ENCODE results near the gene GMPR2.

The GMPR2 gene

DNA sequence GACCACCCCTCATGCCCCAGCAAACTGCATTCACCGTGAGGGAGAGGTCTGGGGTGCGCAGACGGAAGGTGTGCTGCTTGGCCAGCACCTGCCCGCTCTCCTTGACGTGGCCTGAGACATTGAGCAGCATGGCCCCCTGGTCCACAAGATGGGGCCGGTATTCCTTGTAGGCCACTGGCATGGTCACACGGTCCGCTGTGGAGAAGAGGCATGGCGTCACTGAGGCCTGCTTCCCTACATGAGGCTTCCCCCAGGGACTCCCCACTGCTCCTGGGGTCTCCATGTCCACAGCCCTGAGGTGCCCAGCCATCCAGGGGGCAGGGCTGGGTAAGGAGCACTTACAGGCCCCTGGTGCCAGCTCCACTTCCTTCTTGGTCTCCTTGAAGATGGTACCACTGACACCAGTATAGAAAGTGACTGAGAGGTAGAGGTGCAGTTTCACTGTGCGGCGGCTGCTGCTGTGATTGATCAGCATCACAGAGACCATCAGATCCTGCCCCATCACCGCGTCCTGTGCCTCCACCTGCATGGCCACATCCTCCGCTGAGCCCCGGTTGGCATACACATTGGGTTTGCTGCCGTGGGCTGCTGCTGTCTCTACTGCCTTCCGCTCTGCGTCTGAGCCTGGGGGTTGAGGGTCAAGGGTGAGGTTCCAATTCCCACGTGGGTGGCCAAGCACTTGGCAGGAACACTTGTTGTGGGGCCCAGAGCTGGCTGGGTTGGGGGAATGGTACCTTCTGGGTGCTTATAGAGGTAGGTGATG, 22.1 kb downstream of the GMPR2 start:
- DNase-seq = no peak

DNA sequence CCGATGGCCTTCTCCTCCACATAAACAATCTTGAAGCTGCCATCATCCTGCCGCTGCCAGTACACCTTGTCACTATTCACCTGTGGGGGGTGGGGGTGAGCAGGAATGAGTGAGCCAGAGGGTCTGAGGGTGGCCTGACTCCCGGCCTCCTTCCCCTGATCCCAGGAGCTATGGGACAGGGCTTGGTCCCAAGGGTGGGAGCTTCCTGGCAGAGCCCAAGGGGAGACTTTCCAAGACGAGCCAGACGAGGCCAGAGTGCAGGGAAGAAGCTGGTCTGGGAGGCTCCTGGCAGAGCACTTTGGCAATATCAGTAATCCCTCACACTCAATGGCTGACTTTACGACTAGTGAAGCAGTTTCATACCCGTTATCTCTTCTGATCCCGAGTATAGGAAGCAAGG, 22.7 kb downstream of the GMPR2 start:
- DNase-seq = no peak

DNA sequence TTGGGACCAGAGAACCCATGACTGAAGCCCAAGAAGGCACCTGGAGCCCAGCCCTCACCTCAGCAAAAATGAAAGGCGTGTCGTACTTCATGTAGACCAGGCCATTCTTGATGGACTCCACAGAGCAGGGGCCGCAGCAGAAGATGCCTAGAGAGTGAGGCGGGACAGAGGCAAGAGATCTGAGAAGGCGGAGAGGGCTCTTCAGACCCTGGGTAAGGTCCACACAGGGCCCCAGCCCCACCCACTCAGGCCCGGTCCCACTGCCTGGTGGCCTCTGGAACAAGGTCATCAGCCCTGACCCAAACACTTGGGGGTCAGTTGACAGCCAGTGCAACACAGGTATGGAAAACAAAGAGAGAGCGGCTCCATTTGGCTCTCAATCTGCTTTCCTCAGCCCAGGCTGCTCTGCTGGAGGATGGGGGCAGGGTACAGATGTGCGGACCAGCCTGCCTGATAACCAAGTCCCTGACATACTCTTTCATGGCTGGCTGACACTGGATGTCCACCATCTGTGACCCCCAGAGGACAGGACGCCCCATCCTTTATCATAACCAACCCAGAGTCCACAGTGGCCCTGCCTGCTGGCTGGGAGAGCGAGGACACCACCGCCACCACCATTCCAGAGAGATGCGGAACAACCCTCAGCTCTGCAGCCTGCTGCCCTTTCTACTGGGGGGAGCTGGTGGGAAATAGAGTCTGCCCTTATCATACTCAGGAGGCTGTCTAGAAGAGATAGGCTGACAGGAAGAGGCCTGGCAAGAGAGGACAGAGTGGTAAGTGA, 23.4 kb downstream of the GMPR2 start:
- no peak for DNase-seq

DNA sequence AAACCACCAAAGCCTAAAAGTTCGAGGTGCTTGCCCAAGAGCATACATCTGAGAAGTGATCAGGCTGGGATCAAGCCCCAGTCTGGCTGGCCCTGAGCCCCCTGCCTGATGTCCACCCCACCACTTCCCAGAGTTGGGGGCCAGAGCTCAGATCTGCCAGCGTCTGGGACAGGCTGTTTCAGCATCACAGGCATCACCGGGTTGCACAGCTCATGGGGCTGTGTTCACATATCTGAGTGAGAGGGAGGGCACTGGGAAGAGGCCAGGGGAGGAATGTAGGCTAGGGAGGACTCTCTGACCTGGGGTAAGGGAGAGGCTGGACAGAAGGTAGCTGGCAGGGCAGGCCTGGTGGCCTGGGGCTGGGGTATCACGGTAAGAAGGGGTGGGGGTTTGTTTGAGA, 24.2 kb downstream of the GMPR2 start:
- no peak for DNase-seq

DNA sequence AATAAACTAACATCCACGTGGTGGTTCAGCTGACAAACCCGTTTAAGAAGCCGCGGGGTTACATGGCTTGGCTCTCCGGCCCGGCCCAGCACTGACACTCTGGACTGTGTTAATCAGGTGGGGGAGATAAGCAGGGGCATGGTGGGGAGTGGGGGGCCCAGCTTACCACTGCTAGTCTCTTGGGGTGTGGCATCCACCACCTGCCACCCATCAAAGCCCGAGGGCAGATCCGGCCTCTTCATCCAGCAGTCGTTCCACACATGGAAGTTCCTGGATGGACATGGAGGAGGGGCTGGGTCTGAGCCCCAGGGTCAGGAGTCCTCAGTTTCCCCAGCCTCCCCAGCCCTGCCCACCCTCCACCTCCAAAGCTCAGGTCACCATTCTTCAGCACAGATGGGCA, 25.4 kb downstream of the GMPR2 start:
- no peak for DNase-seq

DNA sequence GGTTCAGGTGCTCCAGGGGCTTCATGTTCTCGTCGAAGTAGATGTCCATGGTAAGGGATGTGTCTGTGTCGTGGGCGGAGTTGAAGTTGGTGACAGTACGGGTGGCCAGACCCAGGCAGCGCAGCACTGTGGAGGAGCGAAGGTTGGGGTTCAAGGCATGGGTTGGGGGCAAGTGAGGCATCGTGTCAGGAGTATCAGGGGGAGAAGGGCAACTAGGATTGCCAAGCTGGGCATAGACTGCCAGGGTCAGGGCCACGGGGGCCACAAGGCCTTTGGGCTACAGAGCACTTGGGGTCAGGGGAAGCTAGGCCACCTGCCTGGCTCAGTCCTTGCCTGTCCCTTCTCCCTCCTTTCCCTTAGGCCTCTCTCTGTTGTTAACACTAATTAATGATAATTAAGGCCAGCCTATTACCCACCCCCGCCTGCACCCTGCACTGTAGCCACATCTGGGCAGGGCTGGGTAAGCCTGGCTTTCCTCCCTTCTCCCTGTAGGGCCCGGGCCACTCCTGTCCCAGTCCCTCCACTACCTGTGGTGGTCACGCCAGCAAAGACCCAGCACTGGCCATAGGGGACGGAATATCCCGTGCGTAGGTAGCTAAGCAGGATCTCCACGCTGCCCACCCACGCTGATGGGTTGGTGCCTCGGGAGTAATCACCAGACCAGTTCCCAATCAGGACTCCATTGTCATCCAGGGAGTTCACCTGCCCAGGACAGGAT, 26.0 kb downstream of the GMPR2 start:
- no peak for DNase-seq

DNA sequence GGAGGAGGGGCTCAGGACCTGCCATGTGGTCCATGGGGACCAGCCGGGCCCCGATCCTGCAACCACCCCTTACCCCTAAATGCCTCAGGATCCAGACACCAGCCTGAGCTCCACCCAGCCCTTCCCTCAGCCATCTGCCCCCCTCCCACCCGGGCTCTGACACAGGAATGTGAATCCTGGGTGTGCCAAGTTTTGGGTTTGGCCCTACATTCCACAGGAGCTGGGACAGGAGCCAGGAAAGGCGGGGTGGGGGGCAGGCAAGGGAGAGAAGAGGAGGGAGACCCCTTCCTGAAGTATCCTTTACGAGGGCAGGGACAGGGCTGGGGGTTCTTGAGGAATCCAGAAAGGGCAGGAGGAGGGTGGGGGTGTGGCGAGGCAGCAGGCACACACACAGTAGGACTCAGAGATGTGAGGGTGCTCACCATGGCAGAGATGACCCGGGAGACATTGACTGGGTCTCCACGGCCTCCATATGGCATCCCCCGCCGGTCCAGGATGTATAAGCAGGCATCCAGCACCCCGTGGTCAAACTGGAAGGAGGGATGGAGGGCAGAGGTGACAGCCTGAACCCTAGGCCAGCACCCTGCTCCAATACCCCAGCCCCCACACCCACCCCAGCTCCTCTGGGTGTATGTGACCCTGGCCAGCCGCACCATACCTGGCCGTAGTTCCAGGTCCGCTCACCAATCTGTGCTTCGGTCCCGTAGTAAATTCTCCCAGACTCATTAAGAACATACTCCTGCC, 26.7 kb downstream of the GMPR2 start:
- no peak for DNase-seq

DNA sequence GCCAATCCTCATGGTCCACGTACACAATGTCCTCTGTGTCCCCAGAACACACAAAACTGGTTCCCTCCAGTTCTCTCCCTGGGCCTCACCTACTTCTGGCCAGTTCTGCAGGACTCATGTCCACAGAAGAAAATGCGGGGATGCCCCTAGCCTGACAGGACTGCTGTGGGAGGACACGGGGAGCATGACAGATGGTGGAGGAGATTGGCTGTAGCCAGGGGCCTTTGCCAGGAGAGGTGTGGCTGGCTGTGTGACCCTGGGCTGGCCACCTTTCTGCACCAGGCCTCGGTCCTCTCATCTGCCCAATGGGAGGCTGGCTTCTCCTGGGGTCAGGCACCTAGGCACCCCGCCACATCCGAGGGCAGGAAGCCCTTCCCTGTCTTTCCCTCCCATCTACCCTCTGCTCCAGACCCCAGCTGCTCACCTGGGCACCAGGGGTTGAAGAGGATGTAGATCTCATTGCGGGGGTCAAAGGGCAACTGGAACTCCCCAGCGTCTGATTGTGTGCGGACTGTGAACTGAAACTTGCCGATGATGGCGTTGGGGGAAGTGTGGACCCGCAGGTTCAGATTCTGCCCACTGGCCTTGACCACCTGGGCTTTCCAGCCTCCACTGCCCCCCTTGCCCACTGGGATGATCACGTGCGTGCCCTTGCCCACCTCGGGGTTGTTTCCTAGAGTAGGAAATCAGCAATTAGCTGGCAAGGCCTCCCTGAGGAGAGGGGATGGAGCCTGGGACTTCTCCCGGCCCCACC, 27.5 kb downstream of the GMPR2 start:
- no peak for DNase-seq

DNA sequence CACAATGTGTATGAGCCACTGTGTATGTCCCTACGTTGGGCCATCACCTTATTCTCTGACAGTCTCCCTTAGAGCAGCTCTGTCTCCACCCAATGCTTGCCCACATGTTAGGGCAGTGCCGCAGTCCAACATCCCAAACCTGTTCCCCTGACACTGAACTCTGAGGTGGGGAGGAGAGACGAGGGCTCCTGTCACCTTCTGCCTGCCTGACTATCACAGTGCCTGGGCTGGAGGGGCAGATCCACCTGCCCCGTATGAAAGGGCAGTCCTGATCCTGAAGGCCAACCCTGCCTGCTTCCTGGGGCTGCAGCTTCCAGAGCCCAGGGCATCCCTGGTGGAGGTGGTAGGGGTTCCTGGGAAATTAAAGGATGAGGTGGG, 28.0 kb downstream of the GMPR2 start:
- DNase-seq = no peak

DNA sequence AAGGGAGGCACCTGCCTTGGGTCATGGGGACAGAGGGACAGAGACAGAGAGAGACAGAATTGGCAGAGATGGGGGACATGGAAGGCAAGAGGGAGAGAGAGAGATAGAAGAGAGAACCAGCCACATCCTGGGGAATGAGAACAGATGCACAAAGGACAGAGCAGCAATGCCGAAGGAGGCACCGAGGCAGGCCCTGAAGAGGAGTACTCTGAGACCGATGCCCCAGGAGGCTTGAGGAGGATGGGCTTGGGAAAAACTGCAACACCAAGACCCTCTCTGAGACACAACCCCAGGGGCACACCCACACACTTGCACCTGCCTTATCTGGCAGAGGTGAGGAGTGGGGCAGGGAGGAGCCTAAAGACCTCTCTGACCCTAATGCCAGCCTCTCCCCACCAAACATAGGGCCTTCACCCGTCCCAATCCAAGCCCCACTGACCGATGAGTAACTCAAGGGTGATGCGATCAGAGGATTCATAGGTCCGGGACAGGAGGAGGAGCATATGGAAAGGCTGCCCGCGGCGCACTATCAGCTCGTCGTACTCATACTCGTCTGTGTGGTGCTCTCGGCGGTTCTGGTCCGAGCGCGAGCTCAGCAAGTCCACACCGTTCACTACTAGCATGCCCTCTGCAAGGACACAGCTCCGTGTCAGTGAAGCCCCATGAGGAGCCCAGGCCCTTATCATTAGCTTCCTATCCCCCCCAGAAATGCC, 28.7 kb downstream of the GMPR2 start:
- no peak for DNase-seq

DNA sequence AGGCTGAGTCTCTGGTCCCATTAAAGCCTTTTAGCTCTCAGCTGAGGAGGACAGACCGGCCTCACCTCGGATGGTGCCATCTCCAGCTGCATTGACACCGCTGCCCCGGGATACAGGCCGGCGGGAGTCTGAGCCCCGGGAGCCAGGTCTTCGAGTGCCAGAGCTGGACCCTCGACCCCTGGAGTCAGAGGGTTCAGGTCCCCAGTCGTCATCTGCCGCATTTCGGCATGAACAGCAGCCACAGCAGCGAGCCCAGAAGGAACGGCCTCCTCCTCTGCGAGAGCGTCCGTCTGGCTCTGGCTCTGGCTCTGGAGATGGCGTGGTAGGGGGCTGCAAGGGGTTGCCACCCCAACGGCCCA, 29.2 kb downstream of the GMPR2 start:
- no peak for DNase-seq

DNA sequence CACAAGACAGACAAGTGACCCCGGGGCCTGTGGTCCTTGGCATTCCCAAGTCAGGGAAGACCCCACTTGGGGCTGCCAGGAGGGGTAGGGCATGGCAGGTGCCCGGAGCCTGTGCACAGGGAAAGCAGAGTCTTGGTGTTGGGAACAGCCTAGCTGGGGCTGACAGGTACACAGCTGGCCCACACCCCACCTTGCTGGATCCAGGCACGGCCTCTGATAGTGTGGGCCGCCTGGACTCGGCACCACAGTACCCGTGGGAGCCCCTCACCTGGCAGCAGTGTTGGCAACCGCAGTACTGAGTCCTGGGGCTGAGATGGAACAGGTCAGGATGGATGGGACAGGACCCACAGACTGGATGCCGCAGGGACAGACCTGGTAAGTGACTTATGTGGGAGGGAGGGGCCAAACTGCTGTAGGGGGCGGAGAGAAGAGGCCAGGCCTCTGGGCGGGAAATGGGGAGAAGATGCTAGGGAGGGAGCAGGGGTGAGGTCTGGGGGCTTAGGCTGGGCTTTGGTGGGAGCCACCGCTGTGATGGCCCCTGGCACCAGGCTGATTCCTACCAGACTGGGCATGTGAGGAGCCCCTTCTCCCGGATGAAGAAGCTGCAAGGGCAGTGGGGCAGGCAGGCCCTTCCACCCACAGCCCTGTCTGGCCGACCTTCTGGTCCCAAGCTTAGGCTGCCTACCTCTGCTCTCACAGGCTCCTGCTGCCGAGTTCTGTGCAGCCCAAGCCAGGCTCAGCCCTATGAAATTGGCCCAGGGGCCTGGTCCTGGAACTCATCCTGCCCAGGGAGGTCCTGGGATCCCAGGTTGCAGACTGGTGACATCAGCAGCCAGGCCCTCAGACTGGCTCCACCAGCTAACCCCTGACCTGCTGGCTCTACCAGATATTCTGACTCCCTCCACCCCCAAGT, 30.3 kb downstream of the GMPR2 start, which contains the start of gene TGM1:
TGM1 (minus strand) TSS at position 357 of the 913 bp plus-strand sequence. CDS start 825 bp downstream, outside the sequence.
- DNase-seq = no peak

DNA sequence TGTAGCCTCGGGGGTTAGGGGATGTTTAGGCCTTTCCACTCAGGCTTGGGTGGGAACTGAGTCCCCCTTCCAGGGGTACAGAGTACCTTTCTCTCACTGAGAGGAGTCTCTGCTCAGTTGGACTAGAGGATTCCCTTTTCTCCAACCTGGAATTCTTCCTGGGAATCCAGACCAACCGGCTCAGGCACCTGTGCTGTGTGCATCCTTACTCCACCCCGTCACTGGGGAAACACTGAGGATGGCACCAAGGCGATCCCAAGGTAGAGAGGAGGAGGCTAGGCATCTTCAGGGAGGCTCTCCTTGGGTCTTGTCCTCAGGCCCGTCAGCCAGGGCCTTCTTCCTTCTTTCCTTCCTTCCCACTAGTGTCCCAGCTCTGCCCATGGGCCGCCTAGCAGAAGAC, 31.1 kb downstream of the GMPR2 start:
- DNase-seq = no peak

DNA sequence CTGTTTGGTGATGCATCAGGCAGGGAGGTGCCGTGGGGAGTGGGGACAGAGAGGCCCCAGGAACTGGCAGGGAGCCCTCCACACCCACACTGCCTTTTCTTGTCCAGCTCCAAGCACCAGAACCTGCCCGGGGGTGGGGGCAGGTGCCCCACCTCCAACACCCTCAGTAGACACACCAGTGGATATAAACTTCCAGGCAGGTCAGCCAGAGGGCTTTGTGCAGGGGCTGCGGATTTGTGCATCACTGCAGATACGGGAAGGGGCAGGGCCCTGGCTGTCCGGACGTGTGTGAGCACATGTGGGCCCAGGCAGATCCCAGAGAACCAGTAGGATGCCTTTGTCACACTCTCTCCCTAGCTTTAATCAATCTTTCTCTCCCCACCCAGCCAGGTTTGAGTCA, 31.6 kb downstream of the GMPR2 start:
- no peak for DNase-seq

DNA sequence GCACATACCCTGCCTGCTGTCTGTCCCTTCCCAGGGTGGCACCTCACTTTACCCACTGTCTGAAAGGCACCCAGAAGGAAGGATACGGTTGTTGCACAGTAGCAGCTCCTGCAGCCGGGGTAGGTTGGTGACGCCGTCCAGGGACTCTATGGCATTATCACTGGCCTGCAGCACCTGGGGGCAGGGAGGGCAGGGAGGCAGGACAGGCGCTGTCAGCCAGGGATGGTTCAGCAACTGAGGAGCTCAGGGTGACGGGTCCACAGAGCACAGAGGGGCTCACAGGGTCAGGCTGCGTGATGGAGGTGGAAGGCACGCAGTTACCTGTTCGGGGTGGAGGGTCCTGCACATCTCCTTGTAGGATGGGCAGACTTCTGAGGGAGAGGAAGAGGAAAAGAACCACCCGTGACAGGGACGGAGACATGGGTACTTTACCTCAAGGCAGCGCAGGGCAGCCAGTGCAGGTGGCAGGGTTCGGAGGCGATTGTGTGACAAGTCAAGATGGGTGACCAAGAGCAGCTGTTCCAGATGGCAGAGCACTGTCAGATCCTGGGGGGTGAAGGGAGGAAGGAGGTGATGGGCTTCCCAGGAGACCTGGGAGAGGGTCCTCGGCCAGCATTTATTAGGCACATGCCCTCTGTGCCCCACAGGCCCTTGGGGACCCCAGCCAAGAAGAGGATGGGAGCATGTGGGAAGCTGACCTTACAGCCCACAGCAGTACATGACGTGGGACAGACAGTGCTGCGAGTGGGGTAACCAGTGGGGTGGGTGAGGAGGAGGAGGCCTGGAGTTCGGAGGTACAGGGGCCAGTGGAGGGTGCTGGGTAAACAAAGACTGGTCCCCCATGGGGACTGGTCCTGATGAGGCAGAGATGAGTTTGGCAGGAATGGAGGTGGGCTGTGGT, 33.9 kb downstream of the GMPR2 start:
- no peak for DNase-seq

DNA sequence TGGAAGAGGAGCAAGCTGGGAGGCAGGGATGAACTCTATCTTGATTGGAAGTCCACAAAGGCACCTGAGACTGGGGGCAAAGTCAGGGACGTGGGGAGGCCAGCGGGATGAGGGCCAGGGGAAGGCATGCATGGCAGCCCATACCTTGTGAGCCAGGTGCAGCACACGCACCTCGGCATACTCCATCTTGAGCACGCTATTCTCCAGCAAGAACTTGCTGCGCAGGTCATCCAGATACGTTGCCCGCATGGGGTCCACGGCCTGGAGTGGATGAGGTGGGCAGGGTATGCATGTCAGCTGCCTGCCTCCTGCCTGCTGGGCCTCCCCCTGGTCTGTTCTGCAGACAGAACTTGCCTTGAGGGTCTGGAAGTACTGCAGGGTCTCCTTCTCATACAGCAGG, 34.8 kb downstream of the GMPR2 start:
- DNase-seq = no peak

DNA sequence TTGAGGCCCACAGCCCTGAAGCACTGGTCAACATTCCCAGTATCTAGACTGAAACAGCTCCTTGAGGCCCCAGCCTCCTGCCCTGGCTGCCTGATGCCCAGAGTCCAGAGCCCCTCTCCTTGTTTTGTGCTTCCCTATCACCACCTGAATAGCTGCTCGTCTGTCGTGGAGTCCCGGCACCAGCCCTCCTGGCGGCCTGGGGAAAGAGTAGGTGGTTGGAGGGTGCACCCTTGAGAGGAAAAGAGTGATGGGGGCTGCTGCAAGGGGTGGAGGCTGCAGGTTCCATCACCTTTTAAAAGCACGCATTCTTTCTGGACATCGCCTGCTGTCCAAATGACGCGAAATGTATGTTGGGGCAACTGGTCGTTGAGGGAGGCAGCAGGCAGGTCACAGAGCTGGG, 35.5 kb downstream of the GMPR2 start:
- no peak for DNase-seq

DNA sequence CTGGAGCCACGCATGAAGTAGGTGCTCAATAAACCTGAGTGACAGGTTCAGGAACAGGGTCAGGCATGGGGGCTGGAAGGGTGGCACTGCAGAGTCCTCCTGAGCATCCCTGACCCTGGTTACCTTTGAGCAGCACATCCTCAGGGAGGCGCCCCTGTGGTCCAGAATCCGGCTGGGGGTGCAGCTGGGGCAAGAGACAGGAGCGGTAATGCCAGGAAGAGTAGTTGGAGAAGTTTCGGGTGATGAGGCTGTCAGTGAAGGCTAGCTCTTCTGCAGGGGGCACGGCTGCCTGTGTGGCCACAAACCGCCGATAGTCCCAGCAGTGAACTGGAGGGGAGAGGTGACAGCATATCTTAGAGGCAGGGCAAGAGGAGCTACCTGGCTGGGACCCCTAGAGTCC, 36.6 kb downstream of the GMPR2 start:
- no peak for DNase-seq

DNA sequence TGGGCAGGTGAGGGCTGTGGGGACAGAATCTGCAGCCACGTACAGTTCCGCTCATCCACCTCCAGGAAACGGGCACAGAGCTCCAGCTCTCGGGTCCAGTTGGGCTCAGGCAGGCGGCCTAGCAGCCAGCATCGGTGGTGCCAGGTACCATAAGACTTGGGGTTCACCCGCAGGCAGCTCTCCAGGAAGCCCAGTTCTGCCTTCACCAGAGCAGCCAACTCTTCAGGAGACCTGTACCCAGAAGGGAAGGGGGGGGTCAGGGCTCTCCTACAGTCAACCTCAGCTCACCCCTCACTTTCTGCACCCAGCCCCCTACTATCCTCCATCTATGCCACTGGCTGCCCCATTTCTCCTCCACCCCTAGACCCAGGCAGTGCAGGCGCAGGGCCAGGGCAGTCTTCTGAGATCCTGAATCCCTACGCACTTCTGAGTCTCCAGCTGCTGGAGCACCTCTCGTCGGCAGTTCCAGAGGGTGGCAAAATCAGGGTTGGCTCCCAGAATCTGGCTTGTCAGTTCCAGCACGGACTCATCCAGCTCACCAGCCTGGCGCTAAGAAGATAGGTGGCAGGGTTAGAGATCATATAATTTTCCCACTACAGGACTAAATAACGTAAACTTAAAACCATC, 37.3 kb downstream of the GMPR2 start:
- DNase-seq = no peak
